Testis (tissue), 2 donors: ENCODE measurements around the gene SLC12A4.

ENCODE experiments used
- POLR2A ChIP-seq: fragments of 450-650 bp; IDR thresholded peaks from one replicate; pipeline ENCODE4 v1.6.1; 2017; ENCODE audit warnings: antibody characterized with exemption, mild to moderate bottlenecking, moderate library complexity
- TF ChIP-seq, protein P1 (sequence below), 3 experiments: fragments of 450-650 bp in 2 of 3; fragments of 200-600 bp in 1 of 3; sonication (generic) in 1 of 3; IDR thresholded peaks; one replicate each; pipeline ENCODE4 v1.5.1; 2016 to 2019; ENCODE audit warnings: antibody characterized with exemption in 3 of 3, mild to moderate bottlenecking in 2 of 3, moderate library complexity in 1 of 3

DNA sequence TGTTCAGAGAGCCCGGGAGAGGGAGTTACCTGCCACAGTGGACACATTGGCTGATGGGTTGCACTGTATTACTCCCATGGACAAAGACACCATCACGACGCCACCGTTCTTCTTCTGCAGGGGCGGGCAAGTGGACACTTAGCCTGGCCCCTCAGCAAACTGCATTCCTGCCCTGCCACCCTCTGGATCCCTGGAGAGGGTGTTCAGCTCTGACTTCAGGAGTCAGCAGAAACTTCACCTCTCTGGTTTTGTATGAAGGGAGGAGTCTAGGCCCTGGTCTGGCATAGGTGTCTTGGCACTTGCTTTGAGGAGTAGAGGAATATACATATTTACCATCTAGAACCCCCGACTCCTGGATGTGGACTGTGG lies 21.6 kb upstream of the SLC12A4 start:
- TF ChIP-seq, protein P1, sequence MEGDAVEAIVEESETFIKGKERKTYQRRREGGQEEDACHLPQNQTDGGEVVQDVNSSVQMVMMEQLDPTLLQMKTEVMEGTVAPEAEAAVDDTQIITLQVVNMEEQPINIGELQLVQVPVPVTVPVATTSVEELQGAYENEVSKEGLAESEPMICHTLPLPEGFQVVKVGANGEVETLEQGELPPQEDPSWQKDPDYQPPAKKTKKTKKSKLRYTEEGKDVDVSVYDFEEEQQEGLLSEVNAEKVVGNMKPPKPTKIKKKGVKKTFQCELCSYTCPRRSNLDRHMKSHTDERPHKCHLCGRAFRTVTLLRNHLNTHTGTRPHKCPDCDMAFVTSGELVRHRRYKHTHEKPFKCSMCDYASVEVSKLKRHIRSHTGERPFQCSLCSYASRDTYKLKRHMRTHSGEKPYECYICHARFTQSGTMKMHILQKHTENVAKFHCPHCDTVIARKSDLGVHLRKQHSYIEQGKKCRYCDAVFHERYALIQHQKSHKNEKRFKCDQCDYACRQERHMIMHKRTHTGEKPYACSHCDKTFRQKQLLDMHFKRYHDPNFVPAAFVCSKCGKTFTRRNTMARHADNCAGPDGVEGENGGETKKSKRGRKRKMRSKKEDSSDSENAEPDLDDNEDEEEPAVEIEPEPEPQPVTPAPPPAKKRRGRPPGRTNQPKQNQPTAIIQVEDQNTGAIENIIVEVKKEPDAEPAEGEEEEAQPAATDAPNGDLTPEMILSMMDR (IDR thresholded peaks at IDR 0.05): no peak
- TF ChIP-seq POLR2A: no peak
